K562 (cell line): ENCODE results near the gene NUP43. TPM values are rescaled to one million over a fixed set of nuclear protein-coding genes. Genes with fewer than 3 reads are reported as not detected.
A peak's percentile ranks its signal among the peaks of the same experiment; 100 is the strongest.

Source experiments
- DPF2 ChIP-seq: fragments of 450-650 bp; IDR thresholded peaks from 2 replicates; pipeline ENCODE4 v1.6.1; 2016
- HDAC1 ChIP-seq, 2 experiments: fragments of 450-650 bp; IDR thresholded peaks; 2 replicates each; pipeline ENCODE4 v1.6.1; 2016 to 2017; ENCODE audit warnings: inconsistent platforms in 1 of 2, mild to moderate bottlenecking in 1 of 2, moderate library complexity in 1 of 2
- polyA plus RNA-seq, 8 experiments: library from polyadenylated mRNA; depleted of rRNA in 4 of 8; stranded (reverse) in 5 of 8; unstranded in 3 of 8; fragments of >200 nt; fragmentation: Nextera tagmentation in 2 of 8; fragmentation: Illumina TruSeq in 1 of 8; extraction: Ambion mirVana in 2 of 8; extraction: Trizol in 1 of 8; gene quantifications; 2 replicates each; pipeline versions ENCODE4 v1.2.1 to v1.2.3, GENCODE V29; 2011 to 2014; ENCODE audit warnings: inconsistent platforms in 1 of 8, missing spikeins in 1 of 8
- total RNA-seq, 7 experiments: library from RNA; depleted of rRNA in 6 of 7; stranded (reverse); fragments of >200 nt in 6 of 7; fragmentation: Illumina TruSeq in 2 of 7; extraction: Trizol in 2 of 7; gene quantifications; 2 replicates each; pipeline versions ENCODE4 v1.2.1 to v1.2.3, GENCODE V29; 2011 to 2021; ENCODE audit warnings: low replicate concordance in 1 of 7
- TF ChIP-seq, protein P1 (sequence below): fragments of 450-650 bp; IDR thresholded peaks from 2 replicates; pipeline ENCODE4 v1.6.1; 2016; ENCODE audit warnings: mild to moderate bottlenecking, moderate library complexity

Gene NUP43
- total and polyA plus RNA-seq, 9 of the 15 experiments (the other 6 are each of a cell fraction or from before 2014, with no cell fraction given), result 28.9 to 136 (median 67.4) TPM

- TF ChIP-seq, protein P1, sequence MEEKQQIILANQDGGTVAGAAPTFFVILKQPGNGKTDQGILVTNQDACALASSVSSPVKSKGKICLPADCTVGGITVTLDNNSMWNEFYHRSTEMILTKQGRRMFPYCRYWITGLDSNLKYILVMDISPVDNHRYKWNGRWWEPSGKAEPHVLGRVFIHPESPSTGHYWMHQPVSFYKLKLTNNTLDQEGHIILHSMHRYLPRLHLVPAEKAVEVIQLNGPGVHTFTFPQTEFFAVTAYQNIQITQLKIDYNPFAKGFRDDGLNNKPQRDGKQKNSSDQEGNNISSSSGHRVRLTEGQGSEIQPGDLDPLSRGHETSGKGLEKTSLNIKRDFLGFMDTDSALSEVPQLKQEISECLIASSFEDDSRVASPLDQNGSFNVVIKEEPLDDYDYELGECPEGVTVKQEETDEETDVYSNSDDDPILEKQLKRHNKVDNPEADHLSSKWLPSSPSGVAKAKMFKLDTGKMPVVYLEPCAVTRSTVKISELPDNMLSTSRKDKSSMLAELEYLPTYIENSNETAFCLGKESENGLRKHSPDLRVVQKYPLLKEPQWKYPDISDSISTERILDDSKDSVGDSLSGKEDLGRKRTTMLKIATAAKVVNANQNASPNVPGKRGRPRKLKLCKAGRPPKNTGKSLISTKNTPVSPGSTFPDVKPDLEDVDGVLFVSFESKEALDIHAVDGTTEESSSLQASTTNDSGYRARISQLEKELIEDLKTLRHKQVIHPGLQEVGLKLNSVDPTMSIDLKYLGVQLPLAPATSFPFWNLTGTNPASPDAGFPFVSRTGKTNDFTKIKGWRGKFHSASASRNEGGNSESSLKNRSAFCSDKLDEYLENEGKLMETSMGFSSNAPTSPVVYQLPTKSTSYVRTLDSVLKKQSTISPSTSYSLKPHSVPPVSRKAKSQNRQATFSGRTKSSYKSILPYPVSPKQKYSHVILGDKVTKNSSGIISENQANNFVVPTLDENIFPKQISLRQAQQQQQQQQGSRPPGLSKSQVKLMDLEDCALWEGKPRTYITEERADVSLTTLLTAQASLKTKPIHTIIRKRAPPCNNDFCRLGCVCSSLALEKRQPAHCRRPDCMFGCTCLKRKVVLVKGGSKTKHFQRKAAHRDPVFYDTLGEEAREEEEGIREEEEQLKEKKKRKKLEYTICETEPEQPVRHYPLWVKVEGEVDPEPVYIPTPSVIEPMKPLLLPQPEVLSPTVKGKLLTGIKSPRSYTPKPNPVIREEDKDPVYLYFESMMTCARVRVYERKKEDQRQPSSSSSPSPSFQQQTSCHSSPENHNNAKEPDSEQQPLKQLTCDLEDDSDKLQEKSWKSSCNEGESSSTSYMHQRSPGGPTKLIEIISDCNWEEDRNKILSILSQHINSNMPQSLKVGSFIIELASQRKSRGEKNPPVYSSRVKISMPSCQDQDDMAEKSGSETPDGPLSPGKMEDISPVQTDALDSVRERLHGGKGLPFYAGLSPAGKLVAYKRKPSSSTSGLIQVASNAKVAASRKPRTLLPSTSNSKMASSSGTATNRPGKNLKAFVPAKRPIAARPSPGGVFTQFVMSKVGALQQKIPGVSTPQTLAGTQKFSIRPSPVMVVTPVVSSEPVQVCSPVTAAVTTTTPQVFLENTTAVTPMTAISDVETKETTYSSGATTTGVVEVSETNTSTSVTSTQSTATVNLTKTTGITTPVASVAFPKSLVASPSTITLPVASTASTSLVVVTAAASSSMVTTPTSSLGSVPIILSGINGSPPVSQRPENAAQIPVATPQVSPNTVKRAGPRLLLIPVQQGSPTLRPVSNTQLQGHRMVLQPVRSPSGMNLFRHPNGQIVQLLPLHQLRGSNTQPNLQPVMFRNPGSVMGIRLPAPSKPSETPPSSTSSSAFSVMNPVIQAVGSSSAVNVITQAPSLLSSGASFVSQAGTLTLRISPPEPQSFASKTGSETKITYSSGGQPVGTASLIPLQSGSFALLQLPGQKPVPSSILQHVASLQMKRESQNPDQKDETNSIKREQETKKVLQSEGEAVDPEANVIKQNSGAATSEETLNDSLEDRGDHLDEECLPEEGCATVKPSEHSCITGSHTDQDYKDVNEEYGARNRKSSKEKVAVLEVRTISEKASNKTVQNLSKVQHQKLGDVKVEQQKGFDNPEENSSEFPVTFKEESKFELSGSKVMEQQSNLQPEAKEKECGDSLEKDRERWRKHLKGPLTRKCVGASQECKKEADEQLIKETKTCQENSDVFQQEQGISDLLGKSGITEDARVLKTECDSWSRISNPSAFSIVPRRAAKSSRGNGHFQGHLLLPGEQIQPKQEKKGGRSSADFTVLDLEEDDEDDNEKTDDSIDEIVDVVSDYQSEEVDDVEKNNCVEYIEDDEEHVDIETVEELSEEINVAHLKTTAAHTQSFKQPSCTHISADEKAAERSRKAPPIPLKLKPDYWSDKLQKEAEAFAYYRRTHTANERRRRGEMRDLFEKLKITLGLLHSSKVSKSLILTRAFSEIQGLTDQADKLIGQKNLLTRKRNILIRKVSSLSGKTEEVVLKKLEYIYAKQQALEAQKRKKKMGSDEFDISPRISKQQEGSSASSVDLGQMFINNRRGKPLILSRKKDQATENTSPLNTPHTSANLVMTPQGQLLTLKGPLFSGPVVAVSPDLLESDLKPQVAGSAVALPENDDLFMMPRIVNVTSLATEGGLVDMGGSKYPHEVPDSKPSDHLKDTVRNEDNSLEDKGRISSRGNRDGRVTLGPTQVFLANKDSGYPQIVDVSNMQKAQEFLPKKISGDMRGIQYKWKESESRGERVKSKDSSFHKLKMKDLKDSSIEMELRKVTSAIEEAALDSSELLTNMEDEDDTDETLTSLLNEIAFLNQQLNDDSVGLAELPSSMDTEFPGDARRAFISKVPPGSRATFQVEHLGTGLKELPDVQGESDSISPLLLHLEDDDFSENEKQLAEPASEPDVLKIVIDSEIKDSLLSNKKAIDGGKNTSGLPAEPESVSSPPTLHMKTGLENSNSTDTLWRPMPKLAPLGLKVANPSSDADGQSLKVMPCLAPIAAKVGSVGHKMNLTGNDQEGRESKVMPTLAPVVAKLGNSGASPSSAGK, result no peak
- TF ChIP-seq DPF2 (peak; percentile 54; the same call in 1 of the 2 replicates), HDAC1 (IDR thresholded peaks at IDR 0.05) (peak in 1 of 2 experiments; percentile 62; a peak in 1 of 4 replicates)
Measured at GRCh38 chr6:149711711-149712110, 34.6 kb downstream of the NUP43 start (continued).
